Urinary bladder (tissue), 4 donors: Measurements from ENCODE around the gene IGFL4. TPM values are rescaled to one million over a fixed set of nuclear protein-coding genes. Genes with fewer than 3 reads are reported as not detected.
"Not testable (repeated sequence)": the region's sequence is repeated elsewhere in the genome, so short reads cannot be mapped to it uniquely, and the experiment has no call there.

Experiments used
- DNase-seq: peaks from one replicate; pipeline ENCODE4 v3.0.0-alpha.2; 2015; ENCODE audit errors: extremely low spot score
- H3K27ac ChIP-seq: one replicate; pipeline ENCODE4 v1.5.1; 2013; ENCODE audit warnings: low read depth, mild to moderate bottlenecking, moderate library complexity
- H3K36me3 ChIP-seq: one replicate; pipeline ENCODE4 v1.6.1; 2013; ENCODE audit warnings: mild to moderate bottlenecking, moderate library complexity; ENCODE audit not compliant: insufficient read depth
- H3K4me1 ChIP-seq: one replicate; pipeline ENCODE4 v1.6.1; 2013; ENCODE audit warnings: mild to moderate bottlenecking, moderate library complexity; ENCODE audit not compliant: insufficient read depth
- H3K4me3 ChIP-seq: one replicate; pipeline ENCODE4 v1.5.1; 2013; ENCODE audit warnings: low read depth, low read length
- WGBS: extraction: QIAGEN DNeasy Blood & Tissue Kit; methylation state at CpG from one replicate; pipeline ENCODE4 v1.1.7; 2013; 5-methylcytosine and 5-hydroxymethylcytosine counted together
- polyA plus RNA-seq: library from polyadenylated mRNA; stranded (reverse); fragments of 200-250 nt; gene quantifications from one replicate; pipeline ENCODE4 v1.2.3, GENCODE V29; 2013
- total RNA-seq: library from RNA; depleted of rRNA; stranded (reverse); fragments of >200 nt; gene quantifications from one replicate; pipeline ENCODE4 v1.2.3, GENCODE V29; 2014
- donor health status: healthy with polysubstance abuse.
- donor health status: healthy.

The IGFL4 gene
- total RNA-seq = 0.21 TPM
- not detected for polyA plus RNA-seq

DNA sequence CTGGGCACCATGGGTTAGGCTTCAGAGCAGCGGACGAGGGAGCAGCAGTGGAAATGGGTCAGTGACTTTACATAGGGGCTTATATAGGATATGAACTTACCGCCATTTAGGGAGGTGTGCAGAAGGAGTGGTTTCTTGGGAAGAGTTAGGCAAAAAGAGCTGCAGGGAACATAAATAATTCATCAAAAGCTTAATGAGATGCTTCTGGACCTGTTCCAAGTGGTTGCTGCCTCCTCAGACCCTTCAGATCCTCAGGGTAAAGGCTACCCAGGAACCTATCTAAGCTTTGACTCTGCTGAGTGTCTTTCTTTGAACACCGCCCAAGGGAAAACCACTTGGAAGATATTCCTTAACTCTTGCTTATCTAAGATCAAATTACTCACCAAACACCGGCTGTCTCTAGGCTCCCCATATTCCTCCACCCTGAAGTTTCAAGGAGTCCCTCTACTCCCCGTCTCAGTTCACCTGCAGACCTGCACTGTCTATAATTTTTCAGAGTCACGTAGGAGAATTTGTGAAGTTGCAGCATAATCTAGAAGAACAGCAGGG, at the start of gene IGFL4:
Gene IGFL4 (minus strand): TSS at position 51 of the 549 bp plus-strand sequence. CDS start 40 bp downstream, at position 11.
- no peak within 1 kb of the TSS for H3K4me3 ChIP-seq
- DNase-seq = no peak
- no peaks in the 10 kb centered on the region for H3K36me3 ChIP-seq
- no peaks in the 10 kb centered on the region for H3K4me1 ChIP-seq
- WGBS = 53% methylated on average over 7 of the region's 7 CpGs
- no peak within 1 kb of the TSS for H3K27ac ChIP-seq

GRCh38 chr19:46090444-46090843, 49.6 kb upstream of the IGFL4 start:
- WGBS = 87% methylated on average over 5 of the region's 5 CpGs
- Histone ChIP-seq H3K4me1 (no peaks in the 10 kb centered on the region), H3K4me3 (no peak overlapping the region), H3K27ac (no peak overlapping the region), H3K36me3 (no peaks in the 10 kb centered on the region)
- no peak for DNase-seq

DNA sequence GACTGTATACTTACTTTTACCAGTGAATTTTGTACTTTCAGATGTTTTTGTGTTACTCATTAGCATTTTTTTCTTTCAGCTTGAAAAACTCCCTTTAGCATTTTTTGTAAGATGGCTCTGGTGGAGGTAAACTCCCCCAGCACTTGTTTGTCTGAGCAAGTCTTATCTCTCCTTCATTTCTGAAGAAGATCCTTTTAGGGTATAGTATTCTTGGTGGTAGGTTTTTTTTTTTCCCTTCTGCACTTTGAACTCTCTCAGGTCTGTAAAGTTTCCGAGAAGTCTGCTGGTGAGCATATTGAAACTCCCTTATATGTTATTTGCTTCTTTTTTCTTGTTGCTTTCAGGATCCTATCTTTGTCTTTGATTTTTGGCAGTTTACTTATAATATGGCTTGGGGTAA, 48.6 kb upstream of the IGFL4 start:
- Histone ChIP-seq H3K4me1 (no peaks in the 10 kb centered on the region), H3K27ac (no peak overlapping the region), H3K36me3 (no peaks in the 10 kb centered on the region), H3K4me3 (no peak overlapping the region)
- no peak for DNase-seq
- 96% methylated on average over 1 of the region's 1 CpG for WGBS

- WGBS = 87% methylated on average over 2 of the region's 2 CpGs
- H3K27ac ChIP-seq = no peak overlapping the region
- DNase-seq = no peak
- no peaks in the 10 kb centered on the region for H3K36me3 ChIP-seq
- H3K4me1 ChIP-seq = no peaks in the 10 kb centered on the region
- H3K4me3 ChIP-seq = no peak overlapping the region
These were observed 47.3 kb upstream of the IGFL4 start for GRCh38 chr19:46088101-46088500.

- no peaks in the 10 kb centered on the region for H3K36me3 ChIP-seq
These were observed 45.1 kb upstream of the IGFL4 start for GRCh38 chr19:46085888-46086287.

DNA sequence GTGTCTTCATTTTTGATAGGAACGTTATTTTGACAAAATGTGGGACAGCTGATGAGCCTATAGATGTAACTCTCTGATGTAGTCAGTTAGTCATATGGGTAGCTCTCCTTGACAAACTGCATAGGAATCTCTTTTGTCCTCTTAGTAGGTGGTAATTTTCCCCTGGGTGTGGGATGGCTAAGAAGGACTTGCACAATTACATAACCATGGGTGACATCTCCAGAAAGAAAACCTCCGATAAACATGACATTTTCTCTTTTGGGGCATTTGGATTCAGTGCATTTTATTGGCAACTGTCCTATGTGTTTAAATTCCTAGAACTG, 41.9 kb upstream of the IGFL4 start:
- no peak for DNase-seq
- 59% methylated on average over 2 of the region's 2 CpGs for WGBS
- no peak overlapping the region for H3K4me3 ChIP-seq
- H3K4me1 ChIP-seq = no peaks in the 10 kb centered on the region
- H3K36me3 ChIP-seq = no peaks in the 10 kb centered on the region
- H3K27ac ChIP-seq = no peak overlapping the region

More at GRCh38 chr19:46085888-46086287, 45.1 kb upstream of the IGFL4 start:
- Histone ChIP-seq H3K27ac (no peak overlapping the region), H3K4me1 (no peaks in the 10 kb centered on the region), H3K4me3 (no peak overlapping the region)
- DNase-seq = no peak
- 29% methylated on average over 1 of the region's 1 CpG for WGBS

- no peaks in the 10 kb centered on the region for H3K4me1 ChIP-seq
- 26% methylated on average over 4 of the region's 4 CpGs for WGBS
- H3K4me3 ChIP-seq = no peak overlapping the region
- DNase-seq = no peak
- no peaks in the 10 kb centered on the region for H3K36me3 ChIP-seq
- H3K27ac ChIP-seq = no peak overlapping the region
These were observed 41.3 kb upstream of the IGFL4 start for GRCh38 chr19:46081928-46082727.

DNA sequence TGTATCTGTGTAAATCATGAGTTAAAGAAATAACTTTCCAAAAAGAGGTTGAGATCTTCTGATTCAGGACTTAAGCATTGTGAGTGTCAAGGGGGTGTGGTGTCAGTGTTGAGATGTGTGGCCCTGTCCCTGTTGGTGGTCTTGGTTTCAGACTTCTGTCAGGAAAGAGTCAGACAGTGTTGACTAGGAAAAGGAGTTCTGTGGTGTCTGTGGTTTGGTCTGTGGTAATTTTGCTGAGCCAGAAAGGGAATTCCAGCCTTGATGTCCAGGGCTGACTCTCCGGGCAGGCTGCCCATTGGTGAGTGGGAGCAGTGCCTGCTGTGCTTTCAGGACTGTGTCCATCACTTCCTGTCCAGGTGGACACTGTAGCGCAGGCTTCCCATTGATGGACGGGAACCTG, 39.8 kb upstream of the IGFL4 start:
- Histone ChIP-seq H3K4me1 (no peaks in the 10 kb centered on the region), H3K4me3 (no peak overlapping the region), H3K36me3 (no peaks in the 10 kb centered on the region), H3K27ac (no peak overlapping the region)
- DNase-seq = no peak
- WGBS = 70% methylated on average over 3 of the region's 3 CpGs

- Histone ChIP-seq H3K36me3 (no peaks in the 10 kb centered on the region), H3K27ac (no peak overlapping the region), H3K4me1 (no peaks in the 10 kb centered on the region), H3K4me3 (no peak overlapping the region)
- no peak for DNase-seq
- 82% methylated on average over 7 of the region's 7 CpGs for WGBS
These were observed 38.8 kb upstream of the IGFL4 start for GRCh38 chr19:46079576-46079975.

DNA sequence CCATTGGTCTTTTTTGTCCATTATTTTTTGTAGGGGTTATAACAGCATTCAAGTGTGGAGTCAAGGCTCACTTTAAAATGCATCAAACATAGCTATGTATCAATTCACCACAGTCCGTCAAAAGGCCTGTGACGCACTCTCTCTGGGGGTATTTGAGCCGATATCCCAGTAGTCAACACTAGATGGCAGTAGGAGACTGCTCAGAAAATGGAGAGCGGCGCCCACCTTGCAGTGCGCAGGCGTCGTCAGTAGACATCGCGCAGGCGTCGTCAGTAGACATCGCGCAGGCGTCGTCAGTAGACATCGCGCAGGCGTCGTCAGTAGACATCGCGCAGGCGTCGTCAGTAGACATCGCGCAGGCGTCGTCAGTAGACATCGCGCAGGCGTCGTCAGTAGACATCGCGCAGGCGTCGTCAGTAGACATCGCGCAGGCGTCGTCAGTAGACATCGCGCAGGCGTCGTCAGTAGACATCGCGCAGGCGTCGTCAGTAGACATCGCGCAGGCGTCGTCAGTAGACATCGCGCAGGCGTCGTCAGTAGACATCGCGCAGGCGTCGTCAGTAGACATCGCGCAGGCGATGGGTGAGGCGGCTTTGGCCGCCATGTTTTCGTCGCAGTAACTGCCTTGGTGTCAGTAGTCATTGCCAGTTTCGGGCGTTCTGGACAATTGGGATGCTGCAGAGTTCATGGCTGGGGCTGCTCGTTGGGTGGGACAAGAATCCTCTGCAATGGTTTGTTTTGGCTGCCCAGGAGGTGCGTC, 38.0 kb upstream of the IGFL4 start:
- not testable (repeated sequence) for DNase-seq, H3K27ac ChIP-seq, H3K4me3 ChIP-seq, H3K36me3 ChIP-seq, H3K4me1 ChIP-seq
- WGBS = 22% methylated on average over 42 of the region's 71 CpGs

GRCh38 chr19:46077815-46078167, 37.0 kb upstream of the IGFL4 start:
- no peaks in the 10 kb centered on the region for H3K36me3 ChIP-seq
- DNase-seq = no peak
- H3K4me3 ChIP-seq = no peak overlapping the region
- H3K4me1 ChIP-seq = no peaks in the 10 kb centered on the region
- WGBS = 21% methylated on average over 6 of the region's 6 CpGs
- H3K27ac ChIP-seq = no peak overlapping the region

DNA sequence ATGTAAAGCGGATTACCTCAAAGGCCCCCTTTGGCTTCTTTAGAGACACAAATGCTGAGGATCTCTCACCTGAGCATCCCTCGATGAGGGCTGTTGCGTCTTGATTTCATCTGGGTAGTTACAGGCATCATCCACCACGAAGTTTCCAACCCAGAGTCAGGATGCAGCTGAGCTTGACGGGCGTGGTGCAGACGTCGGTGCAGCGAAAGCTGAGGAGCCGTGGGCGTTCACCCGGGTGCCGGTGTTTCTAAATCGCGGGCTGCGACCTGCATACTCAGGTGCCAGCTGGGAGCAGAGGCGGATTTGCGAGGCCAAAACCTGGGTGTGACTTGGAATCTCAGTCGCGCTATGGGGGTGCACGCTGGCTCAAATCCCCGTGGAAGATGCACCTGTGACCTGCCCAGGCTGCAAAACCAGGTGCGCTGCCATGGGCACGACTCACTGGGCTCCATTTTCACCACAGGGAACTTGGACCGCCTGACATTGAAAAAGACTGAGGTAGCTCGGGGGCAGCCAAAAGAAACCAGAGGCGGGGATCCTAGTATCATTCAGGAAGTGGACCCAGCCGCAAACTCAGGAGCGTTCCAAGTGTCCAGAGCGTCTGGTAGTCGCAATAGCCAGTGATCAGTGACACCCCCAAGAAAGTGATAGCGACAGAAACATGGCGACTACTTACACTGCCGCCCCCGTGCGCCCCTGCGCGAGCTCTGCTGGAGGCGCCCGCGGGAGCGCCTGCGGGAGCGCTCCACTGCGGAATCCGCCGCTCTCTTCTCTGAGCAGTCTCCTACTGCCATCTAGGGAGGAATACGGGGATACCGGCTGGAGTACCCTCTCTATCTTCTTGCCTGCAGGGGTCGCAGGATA, 36.4 kb upstream of the IGFL4 start:
- WGBS = 2% methylated on average over 50 of the region's 50 CpGs
- Histone ChIP-seq H3K27ac (no peak overlapping the region), H3K4me3 (no peak overlapping the region), H3K4me1 (no peaks in the 10 kb centered on the region), H3K36me3 (no peaks in the 10 kb centered on the region)
- no peak for DNase-seq

- H3K27ac ChIP-seq = no peak overlapping the region
- 33% methylated on average over 9 of the region's 9 CpGs for WGBS
- no peak for DNase-seq
- H3K36me3 ChIP-seq = no peaks in the 10 kb centered on the region
- no peak overlapping the region for H3K4me3 ChIP-seq
- H3K4me1 ChIP-seq = no peaks in the 10 kb centered on the region
These were observed 35.5 kb upstream of the IGFL4 start for GRCh38 chr19:46076031-46076880.
